ENCODE measurements around the gene RLN1. TPM values are rescaled to one million over a fixed set of nuclear protein-coding genes. Genes with fewer than 3 reads are reported as not detected.

RLN1 gene
- total and polyA plus RNA-seq, 8 donors, result 0.45 TPM; not detected in 7

- TF ChIP-seq EP300 (IDR thresholded peaks at IDR 0.05) (no peak), POLR2AphosphoS5 (IDR thresholded peaks at IDR 0.05) (no peak), POLR2A (IDR thresholded peaks at IDR 0.05) (no peak), CTCF (IDR thresholded peaks at IDR 0.05) (no peak)
- H3K27ac ChIP-seq, result no peak overlapping the region
- no peak for DNase-seq
- H3K9me3 ChIP-seq, result no peaks in the 10 kb centered on the region
- peaks cover 0 to 18% (median 16%) of the 10 kb centered on the region in 4 donors for H3K36me3 ChIP-seq
- no peak overlapping the region for H3K4me3 ChIP-seq
- no peaks in the 10 kb centered on the region for H3K27me3 ChIP-seq
- intact Hi-C loops (cut with DNase I; ENCODE audit: low total_unique reads), result no loop called here
- no peaks in the 10 kb centered on the region for H3K4me1 ChIP-seq
These were observed 20.7 kb upstream of the RLN1 start for GRCh38 chr9:5360341-5360740.

- intact Hi-C loops (cut with DNase I; ENCODE audit: low total_unique reads), result no loop called here
These were observed 17.9 kb upstream of the RLN1 start for GRCh38 chr9:5357431-5358105.

GRCh38 chr9:5355817-5356216, 16.1 kb upstream of the RLN1 start:
- no peak overlapping the region for H3K27ac ChIP-seq
- H3K4me3 ChIP-seq, result no peak overlapping the region
- no peak for DNase-seq
- peaks cover 0 to 3% (median 0%) of the 10 kb centered on the region in 4 donors for H3K9me3 ChIP-seq
- H3K4me1 ChIP-seq, result no peaks in the 10 kb centered on the region
- WGBS, 5 donors, result 91 to 97% (median 96%) methylated on average over 2 of the region's 2 CpGs
- TF ChIP-seq POLR2AphosphoS5 (IDR thresholded peaks at IDR 0.05) (no peak), POLR2A (IDR thresholded peaks at IDR 0.05) (no peak), CTCF (IDR thresholded peaks at IDR 0.05) (no peak), EP300 (IDR thresholded peaks at IDR 0.05) (no peak)
- intact Hi-C loops (cut with DNase I; ENCODE audit: low total_unique reads), result no loop called here
- no peaks in the 10 kb centered on the region for H3K27me3 ChIP-seq
- peaks cover 0 to 18% (median 16%) of the 10 kb centered on the region in 4 donors for H3K36me3 ChIP-seq

More at GRCh38 chr9:5357431-5358105, 17.9 kb upstream of the RLN1 start:
- Histone ChIP-seq H3K9me3 (no peaks in the 10 kb centered on the region), H3K4me1 (no peaks in the 10 kb centered on the region), H3K36me3 (peaks cover 0 to 18% (median 16%) of the 10 kb centered on the region in 4 donors), H3K27ac (no peak overlapping the region), H3K27me3 (no peaks in the 10 kb centered on the region), H3K4me3 (no peak overlapping the region)
- TF ChIP-seq POLR2A (IDR thresholded peaks at IDR 0.05) (no peak), POLR2AphosphoS5 (IDR thresholded peaks at IDR 0.05) (no peak), EP300 (IDR thresholded peaks at IDR 0.05) (no peak), CTCF (IDR thresholded peaks at IDR 0.05) (no peak)
- no peak for DNase-seq
- WGBS, 5 donors, result 92 to 98% (median 94%) methylated on average over 1 of the region's 1 CpG

DNA sequence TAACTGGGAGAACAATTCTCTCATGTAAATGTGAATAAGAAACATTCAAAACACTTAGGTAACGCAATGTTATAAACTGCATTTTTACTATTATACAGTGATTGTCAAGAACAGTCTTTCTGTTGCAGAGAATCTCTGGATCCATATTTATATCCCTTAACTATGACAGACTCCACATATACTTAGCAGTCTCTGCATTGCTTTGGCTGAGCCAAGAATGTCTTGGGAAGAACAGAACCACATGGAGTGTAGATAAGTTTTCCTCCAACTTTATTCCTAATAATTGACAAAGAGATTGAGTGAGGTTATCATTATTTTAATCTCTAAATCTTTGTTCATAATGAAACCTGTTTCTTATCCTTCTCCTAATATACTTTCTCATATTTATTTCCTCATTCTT, 15.6 kb upstream of the RLN1 start:
- Histone ChIP-seq H3K4me1 (no peaks in the 10 kb centered on the region), H3K27me3 (no peaks in the 10 kb centered on the region), H3K36me3 (peaks cover 0 to 18% (median 11%) of the 10 kb centered on the region in 4 donors), H3K9me3 (peaks cover 0 to 9% (median 0%) of the 10 kb centered on the region in 4 donors), H3K27ac (no peak overlapping the region), H3K4me3 (no peak overlapping the region)
- intact Hi-C loops (cut with DNase I; ENCODE audit: low total_unique reads), result no loop called here
- TF ChIP-seq POLR2AphosphoS5 (IDR thresholded peaks at IDR 0.05), result no peak
- TF ChIP-seq EP300 (IDR thresholded peaks at IDR 0.05), result no peak
- no peak for DNase-seq
- WGBS, 5 donors, result 95 to 100% (median 98%) methylated on average over 1 of the region's 1 CpG

GRCh38 chr9:5354184-5354583, 14.5 kb upstream of the RLN1 start:
- H3K27me3 ChIP-seq, result no peaks in the 10 kb centered on the region
- H3K9me3 ChIP-seq, result peaks cover 0 to 17% (median 3%) of the 10 kb centered on the region in 4 donors
- no peak for DNase-seq
- peaks cover 0 to 18% (median 8%) of the 10 kb centered on the region in 4 donors for H3K36me3 ChIP-seq
- 79 to 95% (median 94%) methylated on average over 2 of the region's 2 CpGs for WGBS, 5 donors
- H3K27ac ChIP-seq, result no peak overlapping the region
- H3K4me3 ChIP-seq, result no peak overlapping the region
- intact Hi-C loops (cut with DNase I; ENCODE audit: low total_unique reads), result no loop called here
- H3K4me1 ChIP-seq, result no peaks in the 10 kb centered on the region
- TF ChIP-seq EP300 (IDR thresholded peaks at IDR 0.05), result no peak
- no peak for TF ChIP-seq POLR2AphosphoS5 (IDR thresholded peaks at IDR 0.05)
- TF ChIP-seq CTCF (IDR thresholded peaks at IDR 0.05), result no peak
